22Rv1 (cell line): Measurements from ENCODE around the gene SCCPDH.

Experiments used
- ZFX ChIP-seq: fragments of 450-650 bp; IDR thresholded peaks from 2 replicates; pipeline ENCODE4 v1.6.1; 2017; ENCODE audit warnings: antibody characterized with exemption, borderline replicate concordance
- TF ChIP-seq, protein P1 (sequence below): fragments of 450-650 bp; IDR thresholded peaks from 2 replicates; pipeline ENCODE4 v1.5.1; 2017; ENCODE audit warnings: mild to moderate bottlenecking

DNA sequence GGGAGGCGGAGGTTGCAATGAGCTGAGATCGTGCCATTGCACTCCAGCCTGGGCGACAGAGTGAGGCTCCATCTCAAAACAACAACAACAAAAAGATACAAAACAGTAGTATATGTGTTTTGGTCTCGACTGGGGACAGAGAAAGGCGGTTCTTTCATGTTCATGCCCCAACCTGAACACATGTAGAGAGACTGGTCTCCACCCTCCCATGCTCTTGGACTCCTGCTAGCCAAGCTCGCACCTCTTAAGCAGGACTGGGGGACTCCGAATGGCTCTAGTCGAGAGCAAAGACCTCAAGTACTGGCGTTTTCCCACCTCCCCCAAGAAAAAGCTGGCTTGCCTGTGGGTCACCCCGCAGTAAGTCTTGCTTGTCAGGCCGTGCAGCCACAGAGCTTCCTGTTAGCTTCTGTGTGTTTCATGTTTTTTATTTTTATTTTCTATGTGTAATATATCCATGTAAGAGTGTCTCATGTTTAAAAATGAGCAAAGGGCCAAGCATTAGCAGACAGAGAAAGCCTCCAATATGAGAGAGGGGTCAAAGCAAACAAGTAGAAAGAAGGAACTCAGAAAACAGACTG lies 91.6 kb downstream of the SCCPDH start:
- TF ChIP-seq, protein P1, sequence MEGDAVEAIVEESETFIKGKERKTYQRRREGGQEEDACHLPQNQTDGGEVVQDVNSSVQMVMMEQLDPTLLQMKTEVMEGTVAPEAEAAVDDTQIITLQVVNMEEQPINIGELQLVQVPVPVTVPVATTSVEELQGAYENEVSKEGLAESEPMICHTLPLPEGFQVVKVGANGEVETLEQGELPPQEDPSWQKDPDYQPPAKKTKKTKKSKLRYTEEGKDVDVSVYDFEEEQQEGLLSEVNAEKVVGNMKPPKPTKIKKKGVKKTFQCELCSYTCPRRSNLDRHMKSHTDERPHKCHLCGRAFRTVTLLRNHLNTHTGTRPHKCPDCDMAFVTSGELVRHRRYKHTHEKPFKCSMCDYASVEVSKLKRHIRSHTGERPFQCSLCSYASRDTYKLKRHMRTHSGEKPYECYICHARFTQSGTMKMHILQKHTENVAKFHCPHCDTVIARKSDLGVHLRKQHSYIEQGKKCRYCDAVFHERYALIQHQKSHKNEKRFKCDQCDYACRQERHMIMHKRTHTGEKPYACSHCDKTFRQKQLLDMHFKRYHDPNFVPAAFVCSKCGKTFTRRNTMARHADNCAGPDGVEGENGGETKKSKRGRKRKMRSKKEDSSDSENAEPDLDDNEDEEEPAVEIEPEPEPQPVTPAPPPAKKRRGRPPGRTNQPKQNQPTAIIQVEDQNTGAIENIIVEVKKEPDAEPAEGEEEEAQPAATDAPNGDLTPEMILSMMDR = no peak
- TF ChIP-seq ZFX = no peak
